RPMI8226 (cell line): ENCODE results near the gene MAP7.

Source experiments
- DNase-seq: peaks from one replicate; pipeline ENCODE4 v3.0.0-alpha.2; 2015

MAP7 gene

DNA sequence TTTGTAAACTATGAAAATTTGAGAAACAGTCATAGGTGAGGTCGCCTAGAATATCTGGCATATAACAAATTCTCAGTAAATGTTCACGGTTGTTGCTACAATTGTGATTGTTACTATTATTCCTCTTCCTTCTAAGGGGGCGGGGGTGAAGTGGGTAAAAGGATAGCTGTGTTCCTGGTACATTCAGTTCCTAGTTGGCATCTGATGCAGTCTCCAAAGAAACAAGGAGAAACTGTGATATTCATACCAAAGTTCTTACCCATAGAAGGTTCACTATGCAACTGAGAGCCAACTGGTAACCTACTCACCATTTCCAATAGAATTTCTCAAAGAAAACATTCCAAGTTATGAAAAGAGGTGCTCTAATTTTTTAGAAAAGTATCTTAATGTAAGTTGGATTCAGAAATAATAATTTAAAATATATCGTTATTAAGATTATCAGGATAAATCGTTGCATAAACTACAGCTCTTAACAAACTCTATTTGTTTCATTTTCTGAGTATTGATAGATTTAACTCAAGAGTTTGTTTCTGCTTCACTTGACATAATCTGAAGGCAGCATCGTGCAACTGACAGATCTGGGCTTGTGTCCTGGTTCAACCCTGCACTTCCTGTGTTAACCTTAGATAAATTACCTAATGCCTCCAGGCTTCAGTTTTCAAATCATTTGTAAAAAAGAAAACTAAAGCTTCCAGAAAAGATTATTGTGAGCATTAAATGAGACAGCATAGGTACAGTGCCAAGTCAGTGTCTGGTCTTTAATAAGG, 13.3 kb upstream of the MAP7 start:
- DNase-seq, result no peak

DNA sequence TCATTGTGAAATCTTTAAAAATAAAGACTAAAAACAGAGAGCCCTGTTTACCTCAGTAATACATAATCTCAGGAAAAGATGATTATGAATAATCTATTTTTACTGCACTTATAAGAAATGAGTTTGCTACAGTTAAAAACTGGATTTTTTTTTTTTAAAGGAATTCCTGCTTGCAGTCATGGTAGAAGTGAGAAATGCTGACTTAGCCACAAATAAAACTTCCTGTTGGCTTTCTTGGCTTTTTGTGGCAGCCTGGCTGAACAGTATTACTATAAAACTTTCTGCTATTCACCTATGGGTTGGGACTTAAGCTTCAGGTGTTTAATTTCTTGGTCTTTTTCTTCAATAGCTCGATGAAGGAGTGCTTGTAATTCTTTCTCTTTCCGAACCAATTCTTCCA, 12.0 kb upstream of the MAP7 start:
- peak; percentile 25 for DNase-seq

DNA sequence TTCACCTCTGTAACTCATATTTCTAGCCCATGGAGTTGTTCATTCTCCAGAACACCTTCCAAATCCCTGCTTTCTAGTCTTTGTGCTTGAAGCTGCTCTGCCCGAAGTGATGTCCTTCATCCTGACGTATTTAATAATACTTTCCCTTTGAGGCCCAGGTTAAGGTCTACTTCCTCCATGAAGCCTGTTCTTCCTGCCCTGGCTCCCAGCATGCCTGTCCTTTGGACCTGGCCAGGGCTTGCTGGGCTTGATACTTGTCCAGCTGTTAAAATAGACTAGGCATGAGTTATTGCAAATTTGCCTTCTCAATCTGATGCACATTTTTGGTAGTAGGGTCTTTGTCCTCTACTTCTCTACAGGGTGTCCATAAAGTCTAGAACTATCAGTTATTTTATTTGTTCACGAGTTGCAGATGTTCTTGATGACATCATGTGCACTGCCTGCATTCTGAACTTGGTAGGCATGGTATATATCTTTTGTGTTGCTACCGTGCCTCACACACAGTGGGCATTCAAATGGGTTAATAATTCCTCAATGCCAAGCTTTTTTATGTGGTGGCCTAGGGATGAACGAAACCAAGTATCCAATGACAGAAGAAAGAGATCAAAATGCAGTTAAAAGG, 3.1 kb upstream of the MAP7 start:
- DNase-seq, result no peak

DNA sequence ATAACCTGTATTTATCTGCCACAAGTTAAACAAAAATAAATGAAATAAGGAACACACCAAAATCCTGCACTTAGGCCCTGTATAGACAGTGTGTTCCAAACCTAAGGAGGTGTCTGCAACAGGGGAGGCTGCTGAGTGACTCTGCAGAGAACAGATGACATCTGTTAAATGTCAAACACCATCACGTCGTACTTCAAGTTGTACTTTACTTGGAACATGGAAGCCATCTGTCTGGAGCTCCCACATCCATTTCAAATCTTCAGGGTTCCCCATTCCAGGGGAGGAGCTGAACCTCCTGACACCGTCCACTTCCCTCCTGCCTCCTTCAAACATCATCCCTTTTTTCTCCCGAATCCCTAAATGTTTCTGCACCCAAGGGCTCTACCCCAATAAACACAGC, 1.8 kb upstream of the MAP7 start:
- DNase-seq, result no peak

DNA sequence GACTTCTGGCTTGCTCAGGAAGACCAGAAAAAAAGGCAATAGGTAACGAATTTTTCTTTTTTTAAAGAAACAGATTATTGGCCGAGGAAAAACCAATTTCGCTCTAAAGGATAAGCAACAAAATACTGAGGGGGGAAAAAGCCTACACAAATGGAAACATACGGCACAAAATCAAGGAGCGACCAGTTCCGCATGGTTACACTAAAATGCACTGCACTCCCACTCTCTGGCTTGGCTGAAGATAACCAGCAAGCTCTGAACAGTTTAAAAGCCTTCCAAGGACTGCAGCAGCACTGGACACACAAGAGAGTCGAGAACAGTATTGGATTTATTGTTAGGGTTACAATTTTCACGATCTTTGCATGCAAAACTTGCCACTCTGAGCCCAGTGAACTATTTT, 881 bp upstream of the MAP7 start:
- no peak for DNase-seq

DNA sequence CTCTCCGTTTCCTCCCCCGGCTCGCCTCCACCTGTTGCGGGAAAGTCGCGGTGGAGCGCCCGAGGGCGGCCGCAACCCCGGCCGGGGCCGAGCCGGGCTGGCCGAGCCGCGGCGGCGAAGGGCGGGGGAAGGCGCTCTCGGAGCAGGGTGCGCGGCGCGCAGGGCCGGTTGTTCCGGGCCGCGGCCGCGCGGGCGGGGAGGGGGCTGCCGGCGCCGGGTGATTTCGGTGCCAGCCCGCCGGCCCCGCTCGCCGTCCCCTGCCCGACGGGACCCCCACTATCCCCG, 235 bp downstream of the MAP7 start:
- no peak for DNase-seq

DNA sequence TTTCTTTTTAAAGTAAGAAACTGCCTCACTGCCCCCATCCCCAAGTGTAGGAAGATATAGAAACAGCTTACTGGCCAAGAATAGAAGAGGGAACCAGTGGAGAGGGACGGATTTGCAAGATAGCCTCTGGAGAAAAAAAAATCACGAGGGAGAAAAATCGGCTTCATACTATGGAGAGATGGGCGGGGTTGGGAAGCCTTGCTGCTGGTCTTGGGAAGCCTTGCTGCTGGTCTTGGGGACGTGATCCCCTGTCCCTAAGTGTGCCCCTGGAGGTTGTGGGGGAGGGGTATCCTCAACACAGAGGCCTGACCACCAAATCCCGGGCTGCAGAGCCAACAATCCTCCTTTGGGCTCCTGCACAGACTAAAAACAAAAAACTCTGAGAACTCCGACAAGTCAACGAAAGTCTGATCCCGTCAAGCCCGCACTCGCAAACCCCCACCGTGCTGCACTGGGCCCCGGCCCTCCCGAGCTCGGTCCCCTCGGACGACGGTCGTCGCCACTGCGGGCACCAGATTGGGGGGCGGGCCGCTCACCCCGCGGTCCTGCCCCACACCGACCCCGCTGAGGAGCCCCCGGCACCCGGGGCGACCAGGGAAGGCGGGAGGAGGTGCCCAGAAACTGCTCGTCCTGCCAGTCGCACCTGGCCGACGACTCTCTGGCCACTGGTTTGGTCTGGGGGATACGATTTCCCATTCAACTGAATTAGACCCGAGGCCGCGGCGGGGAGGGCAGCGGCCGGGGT, 750 bp downstream of the MAP7 start:
- no peak for DNase-seq

DNA sequence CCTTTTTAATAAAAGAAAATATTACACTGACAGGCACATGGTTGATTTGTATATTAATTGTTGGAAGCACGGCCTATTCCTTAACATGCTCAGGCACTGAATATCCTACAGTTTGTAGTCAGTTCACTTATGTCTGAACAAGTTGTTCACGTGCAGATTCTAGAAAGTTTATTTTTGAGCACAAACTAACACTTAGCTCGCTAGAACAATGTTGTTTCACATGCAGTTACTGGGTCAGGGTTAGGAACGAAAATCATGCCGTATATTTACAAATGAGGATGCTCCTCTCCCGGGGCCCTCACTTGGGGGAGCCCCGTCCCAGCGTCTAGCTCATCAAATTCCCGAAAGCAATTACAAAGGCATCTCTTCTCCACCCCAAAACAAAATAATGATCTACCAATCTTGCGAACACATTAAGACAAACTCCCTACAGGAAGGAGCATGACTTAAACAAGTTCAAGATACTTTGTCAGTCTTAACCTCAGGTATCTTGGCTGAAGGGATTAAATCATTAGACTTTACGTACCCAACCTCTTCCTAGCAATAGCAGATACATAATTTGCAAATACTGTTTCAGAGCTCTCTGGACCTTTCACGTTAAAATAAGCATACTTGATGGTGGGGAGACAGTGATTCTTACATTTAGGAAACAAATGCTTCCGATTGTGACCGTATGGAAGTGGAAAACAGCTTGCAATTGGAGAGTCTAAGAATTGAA, 1.5 kb downstream of the MAP7 start:
- no peak for DNase-seq

DNA sequence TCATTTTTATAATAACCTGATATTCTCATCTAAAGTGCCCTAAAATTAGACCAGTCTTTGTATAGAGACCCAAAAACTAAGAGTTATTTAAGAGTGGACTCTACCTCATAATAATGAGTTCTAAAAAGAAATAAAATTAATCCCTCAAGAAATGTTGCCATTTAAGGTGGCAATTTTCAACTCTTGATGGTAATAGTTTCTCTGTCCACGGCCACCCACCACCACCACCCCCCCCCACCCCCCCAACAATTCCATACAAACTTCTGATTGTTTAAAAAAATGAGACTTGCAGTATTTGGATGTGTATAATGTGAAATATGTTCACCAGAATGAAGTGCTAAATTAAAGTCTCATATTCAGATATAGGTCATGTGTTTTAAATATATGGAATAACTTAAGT, 2.4 kb downstream of the MAP7 start:
- no peak for DNase-seq

DNA sequence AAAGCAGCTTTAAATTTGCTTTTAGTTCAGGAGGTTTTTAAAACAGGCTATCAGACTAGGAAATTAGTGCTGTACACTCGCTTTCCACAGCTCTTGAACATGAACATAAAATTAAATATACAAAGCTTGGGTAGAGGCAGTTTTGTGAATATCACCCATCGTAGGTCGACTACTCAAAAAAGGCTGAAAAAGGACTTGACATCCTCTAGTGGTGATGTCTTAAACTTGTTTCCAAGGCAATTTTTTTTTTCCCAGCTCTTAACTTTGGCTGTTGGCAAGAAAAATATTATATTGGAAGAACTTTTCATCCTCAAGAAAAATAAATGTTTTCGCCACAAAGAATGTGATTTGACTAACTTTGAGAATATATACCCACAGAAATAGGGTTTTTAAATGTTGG, 2.9 kb downstream of the MAP7 start:
- DNase-seq, result peak; percentile 30

DNA sequence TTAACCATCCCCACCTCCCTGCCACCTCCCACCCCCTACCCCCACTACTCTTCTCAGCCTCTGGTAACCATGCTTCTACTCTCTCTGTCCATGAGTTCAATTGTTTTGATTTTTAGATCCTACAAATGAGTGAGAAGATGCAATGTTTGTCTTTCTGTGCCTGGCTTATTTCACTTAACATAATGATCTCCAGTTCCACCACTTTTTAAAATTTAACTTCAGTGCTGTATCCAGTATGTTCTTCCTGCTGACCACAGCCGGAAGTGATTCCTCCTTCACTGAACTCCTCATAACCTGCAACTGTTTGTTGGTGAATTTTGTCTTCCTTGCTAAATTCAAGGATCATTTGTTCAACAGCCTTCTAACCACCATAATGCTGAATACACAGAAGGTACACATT, 3.9 kb downstream of the MAP7 start:
- DNase-seq, result no peak

DNA sequence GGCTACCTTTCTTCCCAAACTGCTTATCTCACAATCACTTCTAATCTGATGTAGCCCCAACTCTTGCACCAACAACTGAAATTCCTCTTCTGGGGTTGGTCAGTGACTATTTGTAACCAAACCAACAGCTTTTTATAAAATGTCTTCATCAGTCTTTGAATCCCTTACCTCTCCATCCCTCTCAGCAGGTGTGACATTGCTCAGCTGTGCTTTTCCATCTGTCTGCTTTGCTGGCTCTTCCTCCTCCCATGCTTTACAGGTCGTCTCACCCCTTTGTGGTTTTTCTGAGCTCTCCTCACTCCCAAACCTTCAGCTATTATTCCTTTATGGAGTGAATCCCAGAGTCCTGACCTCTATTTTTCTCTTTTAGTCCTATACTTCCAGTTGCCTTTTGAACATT, 5.9 kb downstream of the MAP7 start:
- DNase-seq, result no peak

DNA sequence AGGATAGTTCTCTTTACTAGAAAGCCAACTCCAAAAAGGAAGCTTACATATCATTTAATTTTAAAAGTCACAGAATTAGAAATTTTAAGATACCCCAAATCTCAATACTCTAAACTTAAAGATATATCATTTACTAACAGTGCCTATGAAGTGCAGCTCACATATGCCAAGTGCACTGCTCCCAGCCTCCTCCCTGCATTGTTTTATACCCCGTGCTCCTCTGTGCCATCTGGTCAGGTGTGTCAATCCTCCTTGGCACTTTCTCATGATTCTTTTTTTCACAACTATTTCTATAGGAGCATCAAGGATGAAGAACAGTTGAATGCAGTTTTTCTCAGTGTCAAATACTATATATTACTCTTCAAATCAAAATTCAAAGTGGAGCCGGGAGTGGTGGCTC, 8.8 kb downstream of the MAP7 start:
- DNase-seq, result no peak

DNA sequence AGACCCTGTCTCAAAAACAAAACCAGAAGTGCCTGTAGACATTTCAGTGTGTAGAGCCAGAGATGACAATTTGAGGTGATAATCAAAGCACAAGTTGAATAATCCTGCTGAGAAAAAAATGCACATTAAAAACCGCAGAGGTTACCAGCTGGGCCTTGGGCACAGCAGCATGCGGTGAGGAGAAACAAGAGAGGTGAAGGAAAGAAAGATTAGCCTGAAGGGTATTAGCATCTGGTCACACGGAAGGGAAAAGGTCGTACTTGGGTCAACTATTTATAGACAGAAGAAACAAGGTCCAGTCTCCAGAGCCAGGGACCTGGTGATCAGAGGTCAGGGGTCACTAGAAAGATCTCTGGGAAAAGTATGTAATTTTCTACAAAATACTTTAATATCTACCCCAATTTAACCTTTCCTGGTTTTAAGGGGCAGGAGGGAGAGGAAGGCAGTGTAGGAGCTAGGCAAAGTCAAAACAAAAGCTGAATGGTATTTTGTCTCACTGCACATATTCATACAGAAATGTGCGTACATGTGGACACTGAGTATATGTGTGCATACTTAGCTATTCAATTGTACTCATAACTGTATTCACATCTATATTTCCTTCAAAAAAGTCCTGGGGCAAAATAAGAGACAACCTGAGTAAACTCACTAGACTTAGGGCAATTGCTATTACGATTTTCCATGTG, 10.1 kb downstream of the MAP7 start:
- peak; percentile 53 for DNase-seq

DNA sequence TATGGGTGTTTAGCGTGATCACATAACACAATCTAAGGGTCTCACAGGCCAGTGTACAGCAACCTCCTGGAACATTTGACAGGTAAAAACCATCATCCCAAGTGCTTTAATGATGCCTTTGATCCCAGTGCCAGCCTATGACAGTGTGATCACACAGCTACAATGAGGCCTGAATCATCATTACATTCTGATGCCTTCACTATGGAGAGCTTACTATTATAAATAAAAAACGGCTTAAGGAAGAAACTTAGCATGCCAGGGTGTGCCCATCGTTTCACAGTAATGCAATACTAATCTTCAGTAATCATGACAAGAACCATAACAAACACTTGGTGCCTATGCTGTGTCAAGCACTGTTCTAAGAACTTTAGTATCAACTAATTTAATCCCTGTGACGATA, 11.4 kb downstream of the MAP7 start:
- DNase-seq, result no peak

DNA sequence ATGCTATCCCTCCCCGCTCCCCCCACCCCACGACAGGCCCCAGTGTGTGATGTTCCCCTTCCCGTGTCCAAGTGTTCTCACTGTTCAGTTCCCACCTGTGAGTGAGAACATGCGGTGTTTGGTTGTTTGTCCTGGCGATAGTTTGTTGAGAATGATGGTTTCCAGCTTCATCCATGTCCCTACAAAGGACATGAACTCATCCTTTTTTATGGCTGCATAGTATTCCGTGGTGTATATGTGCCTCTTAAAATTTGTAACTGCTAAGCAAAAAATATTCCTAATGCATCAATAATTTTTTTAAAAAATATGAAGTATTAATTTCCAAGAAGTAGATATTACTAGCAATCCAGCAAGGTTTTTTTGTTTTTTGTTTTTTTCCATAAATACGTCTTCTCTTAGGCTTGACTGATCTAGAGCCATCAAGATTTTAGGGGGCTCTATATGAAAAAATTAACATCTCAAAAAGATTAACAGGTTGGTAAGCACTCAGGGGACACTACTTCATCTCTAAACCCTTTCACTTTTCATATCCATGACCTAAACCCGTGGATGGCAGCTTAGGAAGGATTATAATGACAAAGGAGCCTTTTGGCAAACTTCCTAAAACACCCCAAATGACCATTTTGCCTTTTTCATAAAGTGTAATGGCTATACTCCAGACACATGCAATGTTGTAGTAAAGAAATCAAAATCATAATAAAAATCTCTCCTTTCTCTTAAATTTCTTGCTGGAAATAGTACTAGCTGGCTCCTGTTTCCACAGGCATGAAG, 14.2 kb downstream of the MAP7 start:
- no peak for DNase-seq

DNA sequence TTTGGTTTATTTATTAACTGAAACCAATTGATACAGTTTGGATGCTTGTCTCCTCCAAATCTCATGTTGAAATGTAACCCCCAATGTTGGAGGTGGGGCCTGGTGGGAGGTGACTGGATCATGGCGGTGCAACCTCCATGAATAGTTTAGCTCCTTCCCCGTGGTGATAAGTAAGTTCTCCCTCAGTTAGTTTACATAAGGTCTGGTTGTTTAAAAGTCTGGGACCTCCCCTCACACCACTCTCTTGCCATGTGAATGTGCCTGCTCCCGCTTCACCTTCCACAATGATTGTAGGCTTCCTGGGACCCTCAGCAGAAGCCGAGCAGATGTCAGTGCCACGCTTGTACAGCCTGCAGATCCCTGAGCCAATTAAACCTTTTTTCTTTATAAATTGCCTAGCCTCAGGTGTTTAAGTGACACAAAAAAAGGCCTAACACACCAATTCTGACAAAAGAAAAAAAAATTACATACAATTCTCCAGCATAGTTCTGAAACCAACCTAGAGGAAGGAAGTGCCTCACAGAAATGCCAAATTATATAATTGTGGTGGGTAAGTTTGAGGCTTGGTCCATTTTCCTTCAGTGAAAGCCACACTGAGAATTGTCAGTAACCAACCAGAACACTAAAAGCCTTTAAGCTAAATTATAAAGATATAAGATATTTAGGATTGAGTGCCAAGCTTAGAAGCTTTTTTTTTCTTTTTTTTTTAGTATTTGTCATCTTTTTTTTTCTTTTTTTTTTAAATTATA, 15.0 kb downstream of the MAP7 start:
- no peak for DNase-seq

DNA sequence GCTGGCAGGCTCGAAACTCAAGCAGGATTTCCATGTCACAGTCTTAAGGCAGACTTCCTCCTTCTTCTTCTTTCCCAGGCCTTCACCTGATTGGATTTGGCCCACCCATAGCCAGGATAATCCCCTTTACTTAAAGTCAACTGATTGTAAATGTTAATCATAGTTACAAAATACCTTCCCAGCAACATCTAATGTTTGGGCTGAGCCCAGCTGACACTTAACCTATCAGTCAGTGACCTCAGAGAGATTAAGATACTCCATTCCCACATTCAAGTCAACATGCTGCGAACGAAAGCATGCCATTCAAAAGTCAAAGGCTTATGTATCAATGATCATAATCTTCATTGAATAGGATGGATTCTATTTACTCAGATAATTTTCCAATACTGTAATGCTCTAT, 16.0 kb downstream of the MAP7 start:
- no peak for DNase-seq

DNA sequence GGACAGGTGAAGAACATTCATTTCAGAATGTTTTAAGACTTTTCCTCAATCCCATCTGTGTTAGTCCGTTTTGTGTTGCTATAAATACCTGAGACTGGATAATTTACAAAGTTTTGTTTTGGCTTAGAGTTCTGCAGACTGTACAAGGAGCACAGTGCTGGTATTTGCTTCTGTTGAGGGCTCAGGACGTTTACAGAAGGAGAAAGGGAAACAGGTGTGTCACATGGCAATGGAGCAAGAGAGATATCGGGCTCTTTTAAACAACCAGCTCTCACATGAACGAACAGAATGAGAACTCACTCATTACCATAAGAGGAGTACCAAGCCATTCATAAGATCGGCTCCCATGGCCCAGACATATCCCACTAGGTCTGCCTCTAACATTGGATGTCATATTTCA, 16.7 kb downstream of the MAP7 start:
- DNase-seq, result no peak

DNA sequence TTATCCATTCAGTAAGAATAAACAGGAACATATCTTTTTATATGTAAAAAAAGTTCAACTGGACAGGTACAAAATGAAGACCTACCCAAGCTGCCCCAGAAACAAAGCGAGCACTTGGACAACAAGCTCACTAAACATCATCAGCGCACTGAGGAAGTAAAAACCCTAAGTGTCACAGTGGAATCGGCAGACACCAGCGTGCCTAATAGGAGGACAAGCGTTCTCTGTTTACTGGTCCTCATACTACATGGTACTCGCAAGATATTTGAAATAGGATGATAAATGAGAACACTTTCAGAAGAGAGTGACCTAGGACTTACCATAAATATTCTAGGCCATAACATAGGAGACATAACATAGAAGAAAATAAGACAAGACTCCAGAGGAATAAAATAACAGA, 18.2 kb downstream of the MAP7 start:
- no peak for DNase-seq

DNA sequence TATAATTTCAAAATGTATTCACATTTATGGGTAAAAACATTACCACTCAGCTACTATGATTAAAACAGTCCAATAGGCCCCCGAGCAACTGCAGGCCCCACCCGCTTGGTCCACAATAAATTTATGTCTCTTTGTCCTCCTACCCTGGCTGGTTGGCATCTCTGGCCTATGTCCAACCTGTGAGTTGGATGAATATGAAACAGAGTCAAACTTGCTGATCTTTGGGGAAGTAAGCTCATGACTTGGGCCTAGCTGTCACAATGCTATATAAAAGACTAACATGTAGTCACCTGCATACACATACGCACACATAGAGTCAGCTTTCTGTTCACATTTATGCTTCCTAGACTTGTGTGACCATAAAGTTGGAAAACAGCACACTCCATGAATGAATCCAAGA, 20.5 kb downstream of the MAP7 start:
- DNase-seq, result no peak

DNA sequence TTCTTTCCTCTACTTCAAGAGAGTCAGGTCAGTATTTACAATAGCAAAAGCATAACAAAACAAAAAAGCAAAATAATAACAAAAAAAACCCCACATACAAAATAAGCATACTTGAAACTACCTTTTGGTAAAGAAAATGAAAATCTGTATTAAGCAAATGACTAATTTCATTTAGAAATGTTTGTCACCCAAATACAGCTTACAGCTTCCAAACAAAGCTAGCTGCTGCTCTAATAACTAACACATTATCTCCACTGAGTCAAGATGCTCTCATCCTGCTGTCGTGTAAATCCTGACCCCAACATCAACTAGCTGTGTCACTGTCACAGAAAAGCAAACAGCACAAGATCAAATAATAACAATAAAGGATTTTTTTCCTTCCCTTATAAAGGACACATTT, 21.7 kb downstream of the MAP7 start:
- no peak for DNase-seq
